ENCODE data around the gene ATXN10.

GRCh38 chr22:45771057-45771456 is 99.4 kb downstream of the ATXN10 start:
- TF ChIP-seq CTCF (conservative IDR thresholded peaks at IDR 0.05), result no peak
- no peak for TF ChIP-seq ZFX (IDR thresholded peaks at IDR 0.05)
